HG02884 (cell line): ENCODE results near the gene ATF6B.
"Not testable (repeated sequence)": the region's sequence is repeated elsewhere in the genome, so short reads cannot be mapped to it uniquely, and the experiment has no call there.

ENCODE experiments used
- ATAC-seq: cut with Tn5 transposase; IDR thresholded peaks from one replicate; pipeline ENCODE4 v1.9.1; 2021; ENCODE audit warnings: mild to moderate bottlenecking, moderate library complexity; ENCODE audit not compliant: unreplicated experiment

ATF6B gene

GRCh38 chr6:32154514-32155161 lies 26.6 kb upstream of the ATF6B start:
- ATAC-seq = peak; percentile 52

DNA sequence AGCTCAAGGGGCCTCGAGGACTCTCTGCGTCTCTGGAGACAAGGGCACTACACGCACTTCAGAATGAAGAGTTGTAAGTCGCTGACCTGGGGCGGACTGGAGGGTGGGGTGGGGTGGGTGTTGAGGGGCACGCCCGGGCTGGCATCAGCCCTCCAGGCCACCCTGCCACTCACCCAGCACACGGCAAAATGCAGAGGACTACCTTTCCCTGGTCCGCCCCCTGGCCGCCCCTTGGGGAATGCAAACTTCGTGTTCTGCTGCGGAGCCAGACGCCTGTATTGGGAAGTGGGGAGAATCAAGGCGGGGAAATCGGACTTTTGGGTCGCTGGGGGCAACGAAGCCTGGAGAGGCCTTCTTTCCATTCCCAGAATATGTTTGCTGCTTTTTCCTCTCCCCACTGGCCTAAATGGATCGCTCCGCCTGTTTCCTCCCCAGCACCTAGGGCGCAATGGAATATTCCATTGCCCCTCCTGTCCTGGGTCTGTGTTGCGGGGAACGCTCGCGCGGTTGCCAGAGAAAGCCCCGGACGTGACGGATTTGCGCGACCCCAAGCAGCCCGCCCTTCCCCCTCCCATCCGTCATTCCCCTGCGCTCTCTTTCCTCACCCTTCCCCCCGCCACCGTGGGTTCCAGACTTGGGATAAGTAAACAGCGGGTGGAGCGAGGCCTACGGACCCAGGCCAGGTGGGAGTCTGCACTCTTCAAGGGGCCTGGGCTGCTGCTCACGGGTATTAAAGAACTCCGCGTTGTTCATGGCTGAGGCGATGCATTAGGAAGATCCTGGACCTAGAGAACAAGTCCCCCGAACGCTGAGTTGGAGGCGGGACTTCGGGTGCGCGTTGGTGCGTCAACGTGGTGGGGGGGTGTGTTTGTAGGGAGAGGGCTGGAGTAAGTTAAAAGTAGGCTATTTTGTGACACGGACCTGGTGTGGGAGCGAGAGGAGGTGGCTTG lies 25.8 kb upstream of the ATF6B start, which contains the start of gene PPT2:
TSS of gene PPT2 (plus strand) at position 578 of the 950 bp plus-strand sequence. CDS start 454 bp downstream, outside the sequence.
- ATAC-seq = peak; percentile 17

- no peak for ATAC-seq
Observed at GRCh38 chr6:32152769-32153563, 24.9 kb upstream of the ATF6B start.

GRCh38 chr6:32151863-32152768 lies 24.1 kb upstream of the ATF6B start, which contains the start of gene PRRT1:
Gene PRRT1, minus strand, starts transcription at chr6:32151939. Its CDS starts 112 bp downstream, at chr6:32151827.
- no peak for ATAC-seq

DNA sequence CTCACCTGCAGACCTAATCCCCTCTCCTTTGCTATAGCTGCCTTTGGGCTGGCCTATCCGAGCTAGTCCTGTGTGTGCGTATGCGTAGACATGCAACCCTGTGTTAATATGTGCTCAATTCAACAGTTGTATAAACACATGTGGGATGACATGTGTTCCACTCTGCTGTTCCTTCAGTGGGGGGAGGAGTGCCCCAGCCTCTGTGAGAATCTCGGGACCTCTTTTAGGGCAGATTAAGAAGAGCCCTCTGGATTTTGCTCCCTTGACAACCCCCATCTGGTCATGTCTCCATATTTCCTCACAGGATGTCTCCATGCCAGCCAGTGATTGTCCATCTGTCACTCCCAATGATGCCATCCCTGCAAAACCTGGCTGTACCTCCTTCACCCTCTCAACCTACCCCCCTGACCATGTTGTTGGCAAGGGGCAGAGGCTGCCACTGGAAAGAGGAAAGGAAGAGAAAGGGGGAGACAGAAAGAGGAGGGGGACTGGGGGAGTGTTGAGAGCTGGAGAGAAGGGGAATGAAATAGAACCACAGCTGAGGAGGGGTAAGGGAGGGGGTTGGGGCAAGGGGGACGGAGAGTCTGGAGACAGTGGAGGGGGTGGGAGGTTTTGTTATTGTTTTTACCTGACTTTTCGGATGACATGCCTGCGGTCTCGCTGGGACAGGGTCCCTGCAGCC lies 23.3 kb upstream of the ATF6B start:
- ATAC-seq = no peak

DNA sequence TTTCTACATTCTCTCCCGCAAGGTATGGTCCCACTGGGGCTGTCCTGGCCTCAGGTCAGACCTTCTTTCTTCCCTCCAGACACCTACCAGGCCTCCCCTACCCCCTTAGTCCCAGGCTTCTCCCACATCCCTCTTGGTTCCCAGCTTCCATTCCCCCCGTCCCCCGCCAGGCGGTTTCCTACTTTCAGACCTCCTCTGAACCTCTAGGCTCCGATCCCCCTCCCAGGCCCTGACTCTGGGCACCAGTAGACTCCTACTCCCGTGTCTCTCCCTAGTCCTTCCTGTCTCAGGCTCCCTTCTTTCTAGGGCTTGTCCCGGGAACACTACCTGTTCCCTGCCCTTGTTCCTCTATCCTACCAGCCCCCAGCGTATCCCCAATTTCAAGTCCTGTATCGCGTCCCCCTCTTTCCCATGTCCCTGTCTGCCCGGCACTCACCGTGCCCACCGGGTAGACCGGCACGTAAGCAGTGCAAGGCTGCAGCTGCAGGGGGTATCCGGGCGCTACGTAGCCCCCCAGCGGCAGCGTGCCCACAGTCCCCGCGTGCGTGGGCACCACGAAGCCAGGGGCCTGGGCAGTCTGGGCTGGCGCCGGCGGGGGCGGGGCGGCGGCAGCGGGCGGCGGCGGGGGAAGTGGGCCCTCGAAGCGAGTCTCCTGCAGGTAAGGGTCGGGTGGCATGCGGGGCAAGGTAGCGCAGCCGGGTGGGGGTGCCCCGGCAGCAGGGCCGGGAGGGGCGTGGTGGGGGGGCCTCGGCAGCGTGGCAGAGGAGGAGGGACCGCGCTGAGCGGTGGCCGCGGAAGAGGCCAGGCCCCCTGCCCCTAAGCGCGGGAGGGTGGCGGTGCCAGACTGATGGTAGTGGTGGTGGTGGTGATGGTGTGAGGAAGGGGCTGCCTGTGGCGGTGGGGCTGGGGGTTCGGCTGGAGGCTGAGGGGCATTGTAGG lies 22.2 kb upstream of the ATF6B start:
- ATAC-seq = no peak

DNA sequence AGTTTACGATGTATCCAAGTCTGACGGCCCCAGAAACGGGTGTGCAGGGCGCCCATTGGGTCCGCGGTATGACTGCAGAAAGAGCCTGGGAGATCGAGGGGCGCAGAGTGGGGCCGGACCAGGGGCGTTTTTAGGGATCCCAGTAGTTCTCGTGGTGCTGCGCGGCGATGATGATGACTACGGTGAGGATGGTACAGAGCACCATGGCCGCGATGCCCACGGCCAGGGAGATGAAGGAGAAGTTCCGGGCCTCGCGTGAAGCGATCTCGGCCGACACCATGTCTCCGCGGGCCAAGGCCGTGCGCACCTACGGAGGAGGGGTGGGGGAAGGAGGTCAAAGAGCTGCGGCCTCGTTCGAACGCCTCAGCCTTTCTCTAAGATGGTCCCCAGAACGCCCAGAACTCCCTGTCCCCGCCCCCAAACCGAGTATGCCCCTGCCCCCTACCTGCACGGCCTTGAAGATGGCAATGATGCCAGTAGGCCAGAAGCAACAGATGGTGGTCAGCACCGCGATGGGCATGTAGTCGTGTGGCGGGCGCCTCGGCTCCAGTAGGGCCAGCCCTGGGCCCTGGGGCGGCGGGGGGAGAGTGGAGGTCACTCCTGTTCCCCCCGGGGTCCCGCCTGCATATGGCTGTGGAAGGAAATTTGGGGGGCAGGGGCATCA lies 21.2 kb upstream of the ATF6B start:
- ATAC-seq = no peak

GRCh38 chr6:32148289-32149091 lies 20.4 kb upstream of the ATF6B start:
- ATAC-seq = no peak

- no peak for ATAC-seq
Observed at GRCh38 chr6:32147401-32148132, 19.5 kb upstream of the ATF6B start.

- no peak for ATAC-seq
Observed at GRCh38 chr6:32146687-32147086, 18.6 kb upstream of the ATF6B start.

DNA sequence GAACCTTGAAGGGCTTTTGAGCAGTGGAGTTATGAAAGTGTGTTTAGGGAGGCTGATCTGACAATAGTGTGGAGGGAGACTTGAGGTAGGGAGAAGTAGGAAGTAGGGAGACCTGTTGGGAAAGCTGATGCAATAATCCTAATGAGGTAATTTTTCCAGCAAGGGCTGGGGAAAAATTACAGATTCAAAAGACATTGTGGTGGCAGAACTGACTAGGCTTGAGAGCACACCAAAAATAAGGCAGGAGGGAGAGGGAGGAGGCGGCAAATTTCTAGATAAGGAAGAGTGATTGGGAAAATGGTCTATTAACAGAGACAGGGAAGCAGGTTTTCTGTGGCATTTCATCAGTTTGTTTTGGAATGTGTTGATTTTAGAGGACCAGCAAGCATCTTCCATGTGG lies 18.2 kb upstream of the ATF6B start:
- no peak for ATAC-seq

DNA sequence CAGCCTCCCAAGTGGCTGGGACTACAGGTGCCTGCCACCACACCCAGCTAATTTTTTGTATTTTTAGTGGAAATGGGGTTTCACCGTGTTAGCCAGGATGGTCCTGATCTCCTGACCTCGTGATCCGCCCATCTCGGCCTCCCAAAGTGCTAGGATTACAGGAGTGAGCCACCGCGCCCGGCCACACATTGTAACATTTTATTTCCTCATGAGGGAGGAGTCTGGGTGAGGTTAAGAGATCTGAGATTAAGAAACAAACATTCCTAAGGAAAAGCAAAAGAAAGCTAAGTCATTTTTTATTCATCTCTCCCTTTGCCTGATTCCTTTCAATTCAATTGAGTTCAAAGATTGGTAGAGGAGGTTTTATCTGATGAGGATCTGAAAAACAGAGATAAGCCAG lies 16.2 kb upstream of the ATF6B start:
- ATAC-seq = not testable (repeated sequence)

- no peak for ATAC-seq
Observed at GRCh38 chr6:32140420-32141046, 12.5 kb upstream of the ATF6B start.

- ATAC-seq = no peak
Observed at GRCh38 chr6:32139590-32139989, 11.5 kb upstream of the ATF6B start.

GRCh38 chr6:32137454-32137853 lies 9.4 kb upstream of the ATF6B start:
- no peak for ATAC-seq

DNA sequence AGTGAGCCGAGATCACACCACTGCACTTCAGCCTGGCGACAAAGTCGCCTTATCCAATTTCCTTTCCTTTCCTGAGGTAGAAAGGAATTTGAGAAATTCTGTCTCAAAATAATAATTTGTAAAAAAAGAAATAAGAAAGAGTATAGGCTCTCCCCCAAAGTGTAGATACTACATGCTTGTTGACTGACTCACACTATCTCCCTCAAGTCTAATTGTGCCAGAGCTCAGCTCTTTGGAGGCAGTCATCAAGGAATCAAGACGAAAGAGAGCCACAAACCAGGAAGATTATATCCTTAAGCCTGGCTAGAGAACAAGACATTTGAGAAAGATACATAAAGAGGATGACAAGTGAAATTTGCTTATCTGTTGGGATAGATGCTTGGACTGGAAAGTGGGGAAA lies 5.7 kb upstream of the ATF6B start:
- no peak for ATAC-seq
